NCI-H146 (cell line): ENCODE measurements around the gene REEP3.

ENCODE experiments used
- DNase-seq: peaks from one replicate; lab custom pipeline; 2025; lab: John Stamatoyannopoulos, UW

REEP3 gene

GRCh38 chr10:63506554-63506953 lies 14.6 kb upstream of the REEP3 start:
- DNase-seq = no peak

GRCh38 chr10:63515002-63515763 lies 6.0 kb upstream of the REEP3 start:
- no peak for DNase-seq

- no peak for DNase-seq
Observed at GRCh38 chr10:63516207-63516606, 5.0 kb upstream of the REEP3 start.

GRCh38 chr10:63518690-63519288 lies 2.4 kb upstream of the REEP3 start:
- no peak for DNase-seq

GRCh38 chr10:63521416-63522276 lies 445 bp downstream of the REEP3 start:
- DNase-seq = peak; percentile 88

- peak; percentile 67 for DNase-seq
Observed at GRCh38 chr10:63522277-63522687, 1.1 kb downstream of the REEP3 start.

GRCh38 chr10:63522995-63523394 lies 1.8 kb downstream of the REEP3 start:
- no peak for DNase-seq

- no peak for DNase-seq
Observed at GRCh38 chr10:63525021-63525420, 3.8 kb downstream of the REEP3 start.

- no peak for DNase-seq
Observed at GRCh38 chr10:63527401-63527800, 6.2 kb downstream of the REEP3 start.

- DNase-seq = no peak
Observed at GRCh38 chr10:63528084-63528744, 7.0 kb downstream of the REEP3 start.

GRCh38 chr10:63530409-63530808 lies 9.2 kb downstream of the REEP3 start:
- no peak for DNase-seq

GRCh38 chr10:63534723-63535122 lies 13.5 kb downstream of the REEP3 start:
- DNase-seq = no peak

GRCh38 chr10:63536698-63537097 lies 15.5 kb downstream of the REEP3 start:
- DNase-seq = no peak

GRCh38 chr10:63537536-63537935 lies 16.3 kb downstream of the REEP3 start:
- no peak for DNase-seq

GRCh38 chr10:63539377-63539776 lies 18.2 kb downstream of the REEP3 start:
- no peak for DNase-seq

- no peak for DNase-seq
Observed at GRCh38 chr10:63539994-63540393, 18.8 kb downstream of the REEP3 start.

GRCh38 chr10:63542835-63543575 lies 21.8 kb downstream of the REEP3 start:
- no peak for DNase-seq

GRCh38 chr10:63543576-63543962 lies 22.4 kb downstream of the REEP3 start:
- no peak for DNase-seq

GRCh38 chr10:63544418-63544817 lies 23.2 kb downstream of the REEP3 start:
- no peak for DNase-seq

- DNase-seq = peak; percentile 19
Observed at GRCh38 chr10:63547628-63548360, 26.6 kb downstream of the REEP3 start.

GRCh38 chr10:63548860-63549259 lies 27.7 kb downstream of the REEP3 start:
- no peak for DNase-seq
